Panc1 (cell line): ENCODE measurements around the gene MAGEF1. TPM values are rescaled to one million over a fixed set of nuclear protein-coding genes. Genes with fewer than 3 reads are reported as not detected.

ENCODE experiments used
- ATAC-seq: fragments of 200-7000 bp; cut with Tn5 transposase; 2 replicates; pipeline ENCODE4 v1.9.1; 2020; ENCODE audit warnings: mild to moderate bottlenecking, moderate library complexity
- BruUV-seq: library from RNA; stranded (reverse); fragments of 400-500 nt; replicated peaks from 2 replicates; lab custom pipeline; 2021; lab: Mats Ljungman, UMichigan
- CTCF ChIA-PET: fragments of 300-600 bp; sonication (Branson Sonifier 250); formaldehyde crosslinking; loops from one replicate; lab custom pipeline; 2022; ENCODE audit warnings: antibody characterized with exemption; lab: Charles Lee
- POLR2A ChIA-PET: fragments of 300-600 bp; sonication (Branson Sonifier 250); formaldehyde crosslinking; loops from one replicate; lab custom pipeline; 2022; ENCODE audit warnings: antibody characterized with exemption; lab: Charles Lee
- DNase-seq: peaks from one replicate; pipeline ENCODE4 v3.0.0-alpha.2; 2010; ENCODE audit warnings: low read depth, low spot score
- H3K27ac ChIP-seq: 2 replicates; pipeline ENCODE4 v1.5.1; 2011; ENCODE audit warnings: mild to moderate bottlenecking, low read length, inconsistent platforms
- H3K27me3 ChIP-seq: fragments of 200-500 bp; sonication (Bioruptor generic); 2 replicates; pipeline ENCODE4 v1.6.0; 2014; ENCODE audit warnings: low read length, inconsistent platforms; ENCODE audit not compliant: control insufficient read depth, insufficient read depth
- H3K36me3 ChIP-seq: fragments of 200-500 bp; sonication (Bioruptor generic); 2 replicates; pipeline ENCODE4 v1.5.1; 2014; ENCODE audit warnings: inconsistent platforms, mild to moderate bottlenecking, low read length, moderate library complexity; ENCODE audit not compliant: control insufficient read depth, insufficient read depth
- H3K4me1 ChIP-seq: 2 replicates; pipeline ENCODE4 v1.5.1; 2011; ENCODE audit warnings: inconsistent platforms, mild to moderate bottlenecking, low read length, moderate library complexity; ENCODE audit not compliant: control insufficient read depth, insufficient read depth
- H3K4me3 ChIP-seq, 2 experiments: 2 replicates each; pipeline ENCODE4 v1.5.1; 2011 to 2012; ENCODE audit warnings: low read depth in 2 of 2, low read length in 2 of 2, mild to moderate bottlenecking in 2 of 2, inconsistent platforms in 1 of 2, moderate library complexity in 1 of 2
- H3K9me3 ChIP-seq: fragments of 200-500 bp; sonication (Bioruptor generic); 2 replicates; pipeline ENCODE4 v1.5.1; 2014; ENCODE audit warnings: low read depth, mild to moderate bottlenecking, inconsistent platforms, low read length, moderate library complexity; ENCODE audit not compliant: control insufficient read depth, insufficient read depth
- CTCF ChIP-seq: fragments of 450-650 bp; IDR thresholded peaks from 2 replicates; pipeline ENCODE4 v1.5.1; 2017; ENCODE audit warnings: mild to moderate bottlenecking
- POLR2AphosphoS5 ChIP-seq: IDR thresholded peaks from 2 replicates; pipeline ENCODE4 v1.6.1; 2012; ENCODE audit warnings: mild to moderate bottlenecking, low read depth, low read length, moderate library complexity
- REST ChIP-seq, 2 experiments: IDR thresholded peaks; 2 replicates each; pipeline ENCODE4 v1.6.1; 2011 to 2012; ENCODE audit warnings: low read depth in 2 of 2, control low read depth in 1 of 2, low read length in 1 of 2, mild to moderate bottlenecking in 1 of 2, moderate library complexity in 1 of 2; ENCODE audit not compliant: insufficient read depth in 1 of 2
- SIN3A ChIP-seq: IDR thresholded peaks from 2 replicates; pipeline ENCODE4 v1.6.1; 2012; ENCODE audit warnings: low read depth, mild to moderate bottlenecking, low read length, moderate library complexity, borderline replicate concordance; ENCODE audit not compliant: insufficient read depth
- TCF7L2 ChIP-seq: IDR thresholded peaks from 2 replicates; pipeline ENCODE4 v1.6.1; 2011; ENCODE audit warnings: mild to moderate bottlenecking, low read depth, low read length, inconsistent platforms
- in situ Hi-C: cut with HindIII; loops from 2 replicates; pipeline ENCODE4 v1.10.0; 2016; ENCODE audit warnings: low sequenced_read_pairs, low pct_unique_long_range_greater_than_20kb
- intact Hi-C: fragments of 100-400 bp; cut with micrococcal nuclease; formaldehyde crosslinking; loops from one replicate; pipeline ENCODE4 v1.10.0; 2022; ENCODE audit not compliant: unreplicated experiment
- total RNA-seq: library from RNA; stranded (reverse); gene quantifications from one replicate; pipeline ENCODE4 v1.2.1, GENCODE V29; 2021; ENCODE audit not compliant: unreplicated experiment

The MAGEF1 gene
- total RNA-seq, 1 experiment from 2014 or later: 27.7 TPM

- BruUV-seq: no TSS peak
- ChIA-PET CTCF (no interaction called here), POLR2A (interaction anchor here (0.6 kb wide), 1 partner anchor 309 kb away, joined by 6 read pairs; no protein-coding TSS in a partner anchor)
- Histone ChIP-seq H3K36me3 (no peaks in the 10 kb centered on the region), H3K9me3 (no peaks in the 10 kb centered on the region), H3K27ac (no peak overlapping the region), H3K4me3 (no peak overlapping the region), H3K27me3 (0 out of 2 replicates have a peak, but pooled peaks cover 2% of the 10 kb centered on the region), H3K4me1 (no peaks in the 10 kb centered on the region)
- in situ Hi-C loops (no loop called here), intact Hi-C loops (no loop called here)
- no peak for ATAC-seq
- TF ChIP-seq REST (IDR thresholded peaks at IDR 0.05; ENCODE audit: insufficient read depth in 1 of 2, low read depth in 2 of 2, low read length in 1 of 2) (no peak), TCF7L2 (no peak), SIN3A (no peak), CTCF (no peak), POLR2AphosphoS5 (no peak)
- DNase-seq: no peak
Observed at GRCh38 chr3:184674626-184675025, 37.2 kb downstream of the MAGEF1 start.

GRCh38 chr3:184672977-184673870 is 38.6 kb downstream of the MAGEF1 start:
- BruUV-seq: no TSS peak
- no peaks in the 10 kb centered on the region for H3K36me3 ChIP-seq
- DNase-seq: no peak
- H3K27me3 ChIP-seq: peaks cover 2% of the 10 kb centered on the region; the same call in 1 of the 2 replicates
- intact Hi-C loops (no loop called here), in situ Hi-C loops (no loop called here)
- H3K4me3 ChIP-seq: no peak overlapping the region
- CTCF ChIA-PET: no interaction called here
- H3K4me1 ChIP-seq: no peaks in the 10 kb centered on the region
- no peaks in the 10 kb centered on the region for H3K9me3 ChIP-seq
- TF ChIP-seq REST (IDR thresholded peaks at IDR 0.05; ENCODE audit: insufficient read depth in 1 of 2, low read depth in 2 of 2, low read length in 1 of 2) (no peak), SIN3A (no peak)
- H3K27ac ChIP-seq: no peak overlapping the region
- ATAC-seq: no peak
- POLR2A ChIA-PET: interaction anchor here (0.6 to 0.7 kb wide), 2 partner anchors 215 to 553 kb away, joined by 3 to 6 read pairs; no protein-coding TSS in a partner anchor
